ENCODE data around the gene MYH9.
"Not testable (repeated sequence)": the region's sequence is repeated elsewhere in the genome, so short reads cannot be mapped to it uniquely, and the experiment has no call there.

MYH9 gene

DNA sequence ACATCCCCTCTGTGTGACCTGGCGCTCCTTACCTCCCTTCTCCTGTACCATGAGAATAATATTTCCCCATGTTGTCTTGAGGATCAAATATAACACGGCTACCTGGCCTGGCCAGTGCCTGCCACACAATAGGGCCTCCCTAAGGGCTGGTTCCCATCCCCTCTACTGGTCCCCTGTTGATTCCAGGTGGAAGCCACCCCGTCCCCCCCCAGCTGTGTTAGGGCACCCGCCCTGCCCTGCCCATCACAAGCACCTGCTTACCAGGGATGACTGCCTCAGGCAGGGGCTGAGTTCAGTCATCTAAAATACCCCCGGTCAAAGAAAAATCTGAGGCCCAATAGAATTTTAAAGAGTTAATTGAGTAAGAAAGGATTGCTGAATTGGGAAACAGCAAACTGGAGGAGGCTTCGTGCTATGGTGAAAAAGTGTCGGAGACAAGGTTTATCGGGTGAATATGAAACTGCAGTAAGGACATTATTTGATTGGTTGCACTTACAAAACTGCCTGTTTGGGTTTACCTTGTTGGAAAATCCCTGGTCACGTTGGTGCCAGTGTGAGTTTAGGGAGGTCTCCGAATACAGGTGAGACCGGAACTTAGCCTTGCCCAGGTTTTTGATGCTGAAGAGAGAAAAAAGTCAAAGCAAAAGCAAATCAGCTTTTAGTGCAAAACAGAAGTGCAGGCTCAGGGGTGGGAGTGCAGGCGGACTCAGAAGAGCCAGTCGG lies 129.7 kb downstream of the MYH9 start:
- no peaks in the 10 kb centered on the region for H3K79me2 ChIP-seq (ENCODE audit: insufficient read depth, low read length)
- peak overlapping the region; percentile 44; the same call in 1 of the 2 replicates for H3K9ac ChIP-seq (ENCODE audit: low read length)
- H3K9me2 ChIP-seq (ENCODE audit: low read depth, low read length): no peaks in the 10 kb centered on the region
- H3K27me3 ChIP-seq (ENCODE audit: insufficient read depth, low read length): no peaks in the 10 kb centered on the region
- peak overlapping the region; percentile 31 for H3K4me3 ChIP-seq (ENCODE audit: low read depth, low read length, poor library complexity, severe bottlenecking)
- TF ChIP-seq EZH2 (IDR thresholded peaks at IDR 0.05; ENCODE audit: borderline replicate concordance, low read length) (no peak), CTCF (IDR thresholded peaks at IDR 0.05; ENCODE audit: low read length) (no peak)
- H3F3A ChIP-seq (ENCODE audit: insufficient read depth, low read length): no peaks in the 10 kb centered on the region
- no peaks in the 10 kb centered on the region for H3K36me3 ChIP-seq (ENCODE audit: insufficient read depth, low read length)
- peaks cover 48% of the 10 kb centered on the region for H3K4me1 ChIP-seq (ENCODE audit: insufficient read depth, low read length, severe bottlenecking)
- H2AFZ ChIP-seq (ENCODE audit: low read length): peak overlapping the region; percentile 2; the same call in 1 of the 2 replicates
- H3K4me2 ChIP-seq (ENCODE audit: low read length): peak overlapping the region; percentile 57
- no peaks in the 10 kb centered on the region for H4K20me1 ChIP-seq (ENCODE audit: insufficient read depth, low read length)
- peak overlapping the region; percentile 89 for H3K27ac ChIP-seq (ENCODE audit: low read depth, low read length, poor library complexity, severe bottlenecking)
- no peaks in the 10 kb centered on the region for H3K9me3 ChIP-seq (ENCODE audit: low read length)

DNA sequence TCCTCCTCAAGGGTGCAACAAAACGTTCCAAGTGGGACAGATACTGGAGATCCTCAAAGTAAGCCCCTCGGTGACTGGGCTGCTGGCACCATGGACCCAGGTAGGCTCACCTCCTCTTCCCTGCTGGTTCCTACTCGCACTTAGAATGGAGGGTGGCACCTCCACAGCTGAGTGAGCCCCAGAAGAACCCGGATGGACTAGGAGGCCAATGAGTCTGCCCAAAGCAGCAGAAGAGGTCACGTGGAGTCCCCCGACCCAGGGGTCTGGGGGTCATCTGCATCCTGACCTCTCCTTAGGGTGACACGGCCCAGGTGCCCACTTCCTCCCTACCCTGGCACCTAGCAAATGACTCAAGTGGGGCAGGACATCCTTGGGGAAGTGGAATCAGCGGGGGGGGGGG lies 130.5 kb downstream of the MYH9 start:
- TF ChIP-seq CTCF (IDR thresholded peaks at IDR 0.05; ENCODE audit: low read length) (no peak), EZH2 (IDR thresholded peaks at IDR 0.05; ENCODE audit: borderline replicate concordance, low read length) (no peak)
- Histone ChIP-seq H3K36me3 (ENCODE audit: insufficient read depth, low read length) (no peaks in the 10 kb centered on the region), H3K79me2 (ENCODE audit: insufficient read depth, low read length) (no peaks in the 10 kb centered on the region), H4K20me1 (ENCODE audit: insufficient read depth, low read length) (no peaks in the 10 kb centered on the region), H3K27me3 (ENCODE audit: insufficient read depth, low read length) (no peaks in the 10 kb centered on the region), H3K9me2 (ENCODE audit: low read depth, low read length) (no peaks in the 10 kb centered on the region), H3K4me2 (ENCODE audit: low read length) (no peak overlapping the region), H2AFZ (ENCODE audit: low read length) (no peak overlapping the region), H3K27ac (ENCODE audit: low read depth, low read length, poor library complexity, severe bottlenecking) (peak overlapping the region; percentile 13), H3K4me3 (ENCODE audit: low read depth, low read length, poor library complexity, severe bottlenecking) (no peak overlapping the region), H3K9ac (ENCODE audit: low read length) (no peak overlapping the region), H3F3A (ENCODE audit: insufficient read depth, low read length) (no peaks in the 10 kb centered on the region), H3K9me3 (ENCODE audit: low read length) (no peaks in the 10 kb centered on the region), H3K4me1 (ENCODE audit: insufficient read depth, low read length, severe bottlenecking) (peaks cover 55% of the 10 kb centered on the region)

- no peaks in the 10 kb centered on the region for H3K27me3 ChIP-seq (ENCODE audit: insufficient read depth, low read length)
- no peak overlapping the region for H3K27ac ChIP-seq (ENCODE audit: low read depth, low read length, poor library complexity, severe bottlenecking)
- H4K20me1 ChIP-seq (ENCODE audit: insufficient read depth, low read length): no peaks in the 10 kb centered on the region
- H3K9me2 ChIP-seq (ENCODE audit: low read depth, low read length): no peaks in the 10 kb centered on the region
- H3K9ac ChIP-seq (ENCODE audit: low read length): no peak overlapping the region
- H3K4me2 ChIP-seq (ENCODE audit: low read length): no peak overlapping the region
- H3F3A ChIP-seq (ENCODE audit: insufficient read depth, low read length): no peaks in the 10 kb centered on the region
- no peaks in the 10 kb centered on the region for H3K9me3 ChIP-seq (ENCODE audit: low read length)
- no peaks in the 10 kb centered on the region for H3K36me3 ChIP-seq (ENCODE audit: insufficient read depth, low read length)
- no peak overlapping the region for H2AFZ ChIP-seq (ENCODE audit: low read length)
- TF ChIP-seq EZH2 (IDR thresholded peaks at IDR 0.05; ENCODE audit: borderline replicate concordance, low read length): no peak
- peaks cover 55% of the 10 kb centered on the region for H3K4me1 ChIP-seq (ENCODE audit: insufficient read depth, low read length, severe bottlenecking)
- H3K4me3 ChIP-seq (ENCODE audit: low read depth, low read length, poor library complexity, severe bottlenecking): no peak overlapping the region
- H3K79me2 ChIP-seq (ENCODE audit: insufficient read depth, low read length): no peaks in the 10 kb centered on the region
Measured at GRCh38 chr22:36256478-36256877, 131.3 kb downstream of the MYH9 start.

DNA sequence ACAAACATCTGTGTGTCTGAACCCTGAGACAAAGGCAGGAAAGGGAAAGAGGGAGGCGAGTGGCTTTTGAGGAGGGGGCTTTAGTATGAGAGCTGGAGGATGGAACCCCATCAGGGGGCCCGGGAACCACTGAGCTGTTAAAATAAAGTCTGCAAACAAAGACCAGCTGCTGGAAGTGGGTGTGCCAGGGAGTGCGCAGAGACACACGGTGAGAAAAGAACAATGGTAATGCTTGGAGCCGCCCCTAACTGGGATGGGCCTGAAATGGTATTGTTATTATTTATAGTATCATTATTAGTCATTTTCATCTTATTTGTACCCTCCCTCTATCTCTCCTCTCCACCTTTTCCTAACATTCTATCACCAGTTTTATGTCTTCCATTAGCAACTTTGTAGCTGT lies 132.2 kb downstream of the MYH9 start:
- H3K4me3 ChIP-seq (ENCODE audit: low read depth, low read length, poor library complexity, severe bottlenecking); H3K4me2 ChIP-seq (ENCODE audit: low read length); H3F3A ChIP-seq (ENCODE audit: insufficient read depth, low read length); H3K79me2 ChIP-seq (ENCODE audit: insufficient read depth, low read length); H4K20me1 ChIP-seq (ENCODE audit: insufficient read depth, low read length); H3K36me3 ChIP-seq (ENCODE audit: insufficient read depth, low read length); H3K27me3 ChIP-seq (ENCODE audit: insufficient read depth, low read length); H3K27ac ChIP-seq (ENCODE audit: low read depth, low read length, poor library complexity, severe bottlenecking); H2AFZ ChIP-seq (ENCODE audit: low read length); H3K9me2 ChIP-seq (ENCODE audit: low read depth, low read length); H3K9ac ChIP-seq (ENCODE audit: low read length); H3K9me3 ChIP-seq (ENCODE audit: low read length): not testable (repeated sequence)
- peaks cover 55% of the 10 kb centered on the region for H3K4me1 ChIP-seq (ENCODE audit: insufficient read depth, low read length, severe bottlenecking)

Measured in OCI-LY1 (cell line).